Measurements from ENCODE around the gene GLRA1.

The GLRA1 gene

GRCh38 chr5:151950706-151951105 lies 26.1 kb upstream of the GLRA1 start:
- Histone ChIP-seq H3K4me3 (ENCODE audit: extremely low read depth, insufficient read depth, low read length, poor library complexity, severe bottlenecking) (no peak overlapping the region), H3K4me1 (ENCODE audit: control insufficient read depth, insufficient read depth, low read length, poor library complexity, severe bottlenecking) (no peaks in the 10 kb centered on the region), H3K9me3 (ENCODE audit: control insufficient read depth, low read length) (no peaks in the 10 kb centered on the region), H3K36me3 (ENCODE audit: control insufficient read depth, insufficient read depth, low read length) (no peaks in the 10 kb centered on the region), H3K27ac (ENCODE audit: low read depth, low read length, severe bottlenecking) (no peak overlapping the region)
- 90% methylated on average over 7 to 9 of the region's 9 CpGs for WGBS, 2 experiments (ENCODE audit: insufficient coverage in 2 of 2)

GRCh38 chr5:151949701-151950308 lies 25.2 kb upstream of the GLRA1 start:
- no peak overlapping the region for H3K27ac ChIP-seq (ENCODE audit: low read depth, low read length, severe bottlenecking)
- H3K36me3 ChIP-seq (ENCODE audit: control insufficient read depth, insufficient read depth, low read length) = no peaks in the 10 kb centered on the region
- 58 to 85% methylated on average over 2 of the region's 5 CpGs for WGBS, 2 experiments (ENCODE audit: insufficient coverage in 2 of 2)

GRCh38 chr5:151949113-151949512 lies 24.5 kb upstream of the GLRA1 start:
- no peak overlapping the region for H3K4me3 ChIP-seq (ENCODE audit: extremely low read depth, insufficient read depth, low read length, poor library complexity, severe bottlenecking)
- H3K27ac ChIP-seq (ENCODE audit: low read depth, low read length, severe bottlenecking) = no peak overlapping the region
- H3K4me1 ChIP-seq (ENCODE audit: control insufficient read depth, insufficient read depth, low read length, poor library complexity, severe bottlenecking) = no peaks in the 10 kb centered on the region
- H3K9me3 ChIP-seq (ENCODE audit: control insufficient read depth, low read length) = no peaks in the 10 kb centered on the region
- WGBS, 2 experiments (ENCODE audit: insufficient coverage in 2 of 2) = 75 to 94% methylated on average over 1 of the region's 3 CpGs
- H3K36me3 ChIP-seq (ENCODE audit: control insufficient read depth, insufficient read depth, low read length) = no peaks in the 10 kb centered on the region

More at GRCh38 chr5:151949701-151950308, 25.2 kb upstream of the GLRA1 start:
- Histone ChIP-seq H3K9me3 (ENCODE audit: control insufficient read depth, low read length) (no peaks in the 10 kb centered on the region), H3K4me3 (ENCODE audit: extremely low read depth, insufficient read depth, low read length, poor library complexity, severe bottlenecking) (no peak overlapping the region), H3K4me1 (ENCODE audit: control insufficient read depth, insufficient read depth, low read length, poor library complexity, severe bottlenecking) (no peaks in the 10 kb centered on the region)

- H3K27ac ChIP-seq (ENCODE audit: low read depth, low read length, severe bottlenecking) = no peak overlapping the region
- H3K4me1 ChIP-seq (ENCODE audit: control insufficient read depth, insufficient read depth, low read length, poor library complexity, severe bottlenecking) = no peaks in the 10 kb centered on the region
- H3K4me3 ChIP-seq (ENCODE audit: extremely low read depth, insufficient read depth, low read length, poor library complexity, severe bottlenecking) = no peak overlapping the region
- H3K9me3 ChIP-seq (ENCODE audit: control insufficient read depth, low read length) = no peaks in the 10 kb centered on the region
- whole genome bisulfite sequencing, 2 experiments (ENCODE audit: insufficient coverage in 2 of 2) = 92% methylated on average over 4 of the region's 5 CpGs
- no peaks in the 10 kb centered on the region for H3K36me3 ChIP-seq (ENCODE audit: control insufficient read depth, insufficient read depth, low read length)
Measured at GRCh38 chr5:151947931-151948608, 23.4 kb upstream of the GLRA1 start.

- no peak overlapping the region for H3K27ac ChIP-seq (ENCODE audit: low read depth, low read length, severe bottlenecking)
- no peaks in the 10 kb centered on the region for H3K9me3 ChIP-seq (ENCODE audit: control insufficient read depth, low read length)
- H3K36me3 ChIP-seq (ENCODE audit: control insufficient read depth, insufficient read depth, low read length) = no peaks in the 10 kb centered on the region
- H3K4me1 ChIP-seq (ENCODE audit: control insufficient read depth, insufficient read depth, low read length, poor library complexity, severe bottlenecking) = no peaks in the 10 kb centered on the region
- no peak overlapping the region for H3K4me3 ChIP-seq (ENCODE audit: extremely low read depth, insufficient read depth, low read length, poor library complexity, severe bottlenecking)
Measured at GRCh38 chr5:151937851-151938250, 13.2 kb upstream of the GLRA1 start.

- Histone ChIP-seq H3K4me3 (ENCODE audit: extremely low read depth, insufficient read depth, low read length, poor library complexity, severe bottlenecking) (no peak overlapping the region), H3K27ac (ENCODE audit: low read depth, low read length, severe bottlenecking) (no peak overlapping the region), H3K4me1 (ENCODE audit: control insufficient read depth, insufficient read depth, low read length, poor library complexity, severe bottlenecking) (no peaks in the 10 kb centered on the region), H3K36me3 (ENCODE audit: control insufficient read depth, insufficient read depth, low read length) (no peaks in the 10 kb centered on the region), H3K9me3 (ENCODE audit: control insufficient read depth, low read length) (peaks cover 4% of the 10 kb centered on the region)
- no CpG with 5 or more reads among the region's 3 CpGs for WGBS, 2 experiments (ENCODE audit: insufficient coverage in 2 of 2)
Measured at GRCh38 chr5:151935135-151935695, 10.6 kb upstream of the GLRA1 start.

GRCh38 chr5:151931260-151931659 lies 6.6 kb upstream of the GLRA1 start:
- H3K4me1 ChIP-seq (ENCODE audit: control insufficient read depth, insufficient read depth, low read length, poor library complexity, severe bottlenecking) = no peaks in the 10 kb centered on the region

GRCh38 chr5:151926188-151926587 lies 1.5 kb upstream of the GLRA1 start:
- 13 to 55% methylated on average over 1 to 2 of the region's 3 CpGs for WGBS, 2 experiments (ENCODE audit: insufficient coverage in 2 of 2)
- Histone ChIP-seq H3K9me3 (ENCODE audit: control insufficient read depth, low read length) (no peaks in the 10 kb centered on the region), H3K36me3 (ENCODE audit: control insufficient read depth, insufficient read depth, low read length) (no peaks in the 10 kb centered on the region), H3K27ac (ENCODE audit: low read depth, low read length, severe bottlenecking) (no peak overlapping the region), H3K4me1 (ENCODE audit: control insufficient read depth, insufficient read depth, low read length, poor library complexity, severe bottlenecking) (no peaks in the 10 kb centered on the region), H3K4me3 (ENCODE audit: extremely low read depth, insufficient read depth, low read length, poor library complexity, severe bottlenecking) (no peak overlapping the region)

More at GRCh38 chr5:151931260-151931659, 6.6 kb upstream of the GLRA1 start:
- Histone ChIP-seq H3K36me3 (ENCODE audit: control insufficient read depth, insufficient read depth, low read length) (no peaks in the 10 kb centered on the region), H3K9me3 (ENCODE audit: control insufficient read depth, low read length) (peaks cover 4% of the 10 kb centered on the region), H3K4me3 (ENCODE audit: extremely low read depth, insufficient read depth, low read length, poor library complexity, severe bottlenecking) (no peak overlapping the region), H3K27ac (ENCODE audit: low read depth, low read length, severe bottlenecking) (no peak overlapping the region)
- WGBS, 2 experiments (ENCODE audit: insufficient coverage in 2 of 2) = 83% methylated on average over 1 of the region's 2 CpGs; no CpG with 5 or more reads in 1 of the 2 experiments

GRCh38 chr5:151925340-151925739 lies 689 bp upstream of the GLRA1 start:
- Histone ChIP-seq H3K4me1 (ENCODE audit: control insufficient read depth, insufficient read depth, low read length, poor library complexity, severe bottlenecking) (no peaks in the 10 kb centered on the region), H3K36me3 (ENCODE audit: control insufficient read depth, insufficient read depth, low read length) (no peaks in the 10 kb centered on the region), H3K4me3 (ENCODE audit: extremely low read depth, insufficient read depth, low read length, poor library complexity, severe bottlenecking) (no peak overlapping the region), H3K9me3 (ENCODE audit: control insufficient read depth, low read length) (no peaks in the 10 kb centered on the region), H3K27ac (ENCODE audit: low read depth, low read length, severe bottlenecking) (no peak overlapping the region)
- 20 to 50% methylated on average over 1 to 2 of the region's 16 CpGs for WGBS, 2 experiments (ENCODE audit: insufficient coverage in 2 of 2)

- no peaks in the 10 kb centered on the region for H3K36me3 ChIP-seq (ENCODE audit: control insufficient read depth, insufficient read depth, low read length)
- no peak overlapping the region for H3K27ac ChIP-seq (ENCODE audit: low read depth, low read length, severe bottlenecking)
- no peak overlapping the region for H3K4me3 ChIP-seq (ENCODE audit: extremely low read depth, insufficient read depth, low read length, poor library complexity, severe bottlenecking)
- no peaks in the 10 kb centered on the region for H3K9me3 ChIP-seq (ENCODE audit: control insufficient read depth, low read length)
- no peaks in the 10 kb centered on the region for H3K4me1 ChIP-seq (ENCODE audit: control insufficient read depth, insufficient read depth, low read length, poor library complexity, severe bottlenecking)
- 5 to 12% methylated on average over 5 to 6 of the region's 19 CpGs for WGBS, 2 experiments (ENCODE audit: insufficient coverage in 2 of 2)
Measured at GRCh38 chr5:151923866-151924476, 680 bp downstream of the GLRA1 start.

GRCh38 chr5:151921916-151922315 lies 2.7 kb downstream of the GLRA1 start:
- Histone ChIP-seq H3K27ac (ENCODE audit: low read depth, low read length, severe bottlenecking) (no peak overlapping the region), H3K9me3 (ENCODE audit: control insufficient read depth, low read length) (no peaks in the 10 kb centered on the region), H3K36me3 (ENCODE audit: control insufficient read depth, insufficient read depth, low read length) (no peaks in the 10 kb centered on the region), H3K4me1 (ENCODE audit: control insufficient read depth, insufficient read depth, low read length, poor library complexity, severe bottlenecking) (no peaks in the 10 kb centered on the region), H3K4me3 (ENCODE audit: extremely low read depth, insufficient read depth, low read length, poor library complexity, severe bottlenecking) (no peak overlapping the region)
- WGBS, 2 experiments (ENCODE audit: insufficient coverage in 2 of 2) = no CpG with 5 or more reads among the region's 4 CpGs
